ENCODE results near the gene QDPR.

QDPR gene

DNA sequence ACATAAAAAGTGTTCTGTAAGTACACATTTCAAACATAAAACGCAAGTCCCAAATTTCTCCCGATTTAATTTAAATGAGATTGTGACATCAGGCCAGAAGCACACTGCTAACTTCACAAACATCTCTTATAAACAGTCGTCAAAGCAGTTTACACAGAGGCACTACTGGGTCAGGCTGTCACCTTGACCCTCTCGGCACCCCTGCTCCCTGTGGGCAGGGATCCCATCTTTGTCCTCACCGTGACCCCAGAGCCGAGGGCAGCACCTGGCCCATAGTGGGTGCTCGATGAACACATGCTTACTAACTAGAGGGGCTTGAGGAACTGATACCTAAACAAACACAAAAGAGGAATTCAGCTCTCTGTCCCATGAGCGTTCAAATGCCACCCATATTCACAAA, 22.2 kb downstream of the QDPR start:
- no peak for DNase-seq

DNA sequence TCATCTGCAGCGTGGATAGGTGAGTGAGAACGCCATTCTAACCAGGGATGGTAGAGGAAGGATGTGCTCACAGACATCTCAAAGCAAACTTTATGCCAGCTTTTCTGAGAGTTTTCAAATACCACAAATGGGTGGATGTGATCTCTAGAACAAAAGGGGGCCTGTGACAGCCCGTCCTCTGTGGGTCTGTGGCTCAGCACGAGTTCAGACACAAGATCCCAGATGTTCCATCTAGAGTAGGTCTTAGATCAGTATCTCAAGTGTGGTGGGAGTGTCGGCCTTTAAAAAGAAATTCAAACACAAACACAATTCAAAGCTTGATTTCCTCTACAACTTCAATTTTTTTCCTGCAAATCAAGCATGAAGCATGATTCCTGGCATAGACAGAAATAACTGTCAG, 22.8 kb downstream of the QDPR start:
- DNase-seq: no peak

DNA sequence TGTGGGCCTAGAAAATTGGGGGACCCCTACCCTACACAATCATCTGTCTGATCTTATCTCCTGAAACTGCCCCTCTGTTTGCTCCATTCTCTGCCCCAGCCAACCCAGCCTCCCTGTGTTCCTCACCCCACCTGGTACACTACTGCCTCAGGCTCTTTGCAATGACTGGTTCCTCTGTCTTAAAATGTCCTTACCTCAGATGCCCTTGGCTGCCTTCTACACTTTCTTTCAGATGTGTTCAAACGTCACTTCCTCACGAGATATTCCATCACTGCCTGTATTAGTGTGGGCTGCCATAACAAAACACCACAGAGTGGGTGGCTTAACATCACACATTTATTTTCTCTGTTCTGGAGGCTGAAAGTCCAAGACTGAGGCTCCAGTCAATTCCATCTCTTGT, 29.2 kb downstream of the QDPR start:
- no peak for DNase-seq

GRCh38 chr4:17480955-17481354, 30.9 kb downstream of the QDPR start:
- no peak for DNase-seq

DNA sequence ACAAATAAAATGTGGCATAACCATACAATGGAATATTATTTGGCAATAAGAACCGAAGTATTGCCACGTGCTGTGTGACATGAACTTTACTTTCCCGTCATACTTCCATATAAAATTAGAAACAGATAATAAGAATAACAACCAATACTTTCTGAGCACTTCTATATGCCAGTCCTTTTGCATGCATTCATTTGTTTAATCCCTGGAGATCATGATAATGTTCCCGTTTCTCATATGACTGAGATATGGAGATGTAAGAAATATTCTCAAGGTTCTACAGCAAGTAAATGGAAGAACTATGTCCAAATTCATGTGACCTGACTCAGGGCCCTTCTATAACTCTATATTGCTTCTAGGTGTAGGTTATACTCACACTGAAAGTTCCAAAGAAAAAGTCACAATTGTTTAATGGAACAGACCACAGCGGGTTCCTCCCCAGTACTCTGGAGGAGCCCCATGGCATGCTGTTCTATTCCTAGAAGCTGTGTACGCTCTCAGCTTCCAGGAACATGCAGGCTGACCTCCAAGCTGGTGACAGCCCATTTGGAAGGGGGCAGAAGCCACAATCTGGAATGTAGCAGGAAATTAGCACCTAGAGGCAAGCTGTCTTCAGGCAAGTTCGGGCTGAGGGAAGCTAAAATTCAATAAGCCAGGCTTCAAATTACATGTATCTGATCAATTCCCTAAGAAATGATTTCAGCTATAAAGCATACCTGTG, 31.5 kb downstream of the QDPR start:
- no peak for DNase-seq

DNA sequence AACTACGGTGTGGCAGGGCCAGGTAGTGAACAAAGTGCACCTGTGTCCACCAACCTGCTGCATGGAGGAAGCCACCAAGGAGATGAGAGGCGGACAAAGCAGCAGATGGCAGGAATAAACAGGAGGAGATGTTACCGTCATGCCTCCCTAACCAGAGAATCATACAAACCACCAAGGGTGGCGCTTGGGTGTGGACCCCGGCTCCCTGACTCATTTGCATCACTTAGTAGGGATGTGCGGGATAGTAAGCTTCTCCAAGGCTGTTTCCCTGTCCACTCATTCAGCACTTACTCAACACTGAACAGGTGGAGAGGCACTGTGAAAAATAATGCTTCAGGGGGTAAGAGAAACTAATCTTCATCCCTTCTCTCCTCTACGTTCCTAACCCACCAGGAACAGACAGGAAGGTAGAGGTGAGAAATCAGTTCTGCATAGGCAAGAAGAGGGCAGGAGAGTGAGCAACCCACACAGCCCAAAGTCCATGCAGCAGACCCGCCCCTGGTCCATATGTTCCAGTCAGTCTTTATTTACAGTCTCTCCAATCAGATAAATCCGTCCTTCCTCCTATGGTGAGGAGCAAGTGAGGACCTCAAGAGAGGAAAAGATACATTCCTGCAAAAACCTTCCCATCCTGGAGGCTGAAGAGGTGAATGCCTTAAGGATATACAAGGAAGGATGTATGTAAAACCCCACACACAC, 34.0 kb downstream of the QDPR start:
- DNase-seq: no peak

- DNase-seq: no peak
These were observed 35.0 kb downstream of the QDPR start for GRCh38 chr4:17476853-17477252.

GRCh38 chr4:17475481-17475880, 36.4 kb downstream of the QDPR start:
- peak; percentile 56 for DNase-seq

DNA sequence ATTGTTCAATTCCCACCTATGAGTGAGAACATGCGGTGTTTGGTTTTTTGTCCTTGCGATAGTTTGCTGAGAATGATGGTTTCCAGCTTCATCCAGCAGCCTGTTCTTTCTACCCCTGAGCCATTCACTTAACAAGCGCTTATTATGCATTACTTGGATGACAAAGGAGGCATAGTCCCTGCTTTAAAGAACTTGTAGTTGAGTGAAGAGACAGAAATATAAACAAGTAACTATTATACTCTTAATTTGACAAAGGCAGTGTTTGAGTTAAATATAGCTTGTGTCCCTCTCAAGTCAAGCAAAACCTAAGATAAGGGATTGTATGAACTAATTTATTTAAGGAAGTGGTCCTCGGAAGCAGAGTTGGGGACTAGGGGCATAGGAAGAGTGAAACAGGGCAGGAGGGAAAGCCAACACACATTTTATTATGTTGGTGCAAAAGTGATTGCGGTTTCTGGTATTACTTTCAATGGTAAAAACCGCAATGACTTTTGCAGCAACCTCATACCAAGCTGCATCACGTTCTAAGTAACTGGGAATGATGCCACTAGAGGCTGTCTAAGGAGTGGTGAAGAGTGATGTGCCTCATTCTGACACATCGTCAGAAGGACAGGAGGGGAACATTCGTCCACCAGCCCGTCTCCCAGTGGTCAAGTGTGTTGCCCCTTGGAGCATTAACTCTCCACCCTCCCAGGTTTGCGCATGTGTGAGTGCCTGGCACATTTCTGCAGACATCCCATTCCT, 41.8 kb downstream of the QDPR start:
- DNase-seq: no peak

GRCh38 chr4:17468619-17469221, 43.2 kb downstream of the QDPR start:
- DNase-seq: peak; percentile 47

DNA sequence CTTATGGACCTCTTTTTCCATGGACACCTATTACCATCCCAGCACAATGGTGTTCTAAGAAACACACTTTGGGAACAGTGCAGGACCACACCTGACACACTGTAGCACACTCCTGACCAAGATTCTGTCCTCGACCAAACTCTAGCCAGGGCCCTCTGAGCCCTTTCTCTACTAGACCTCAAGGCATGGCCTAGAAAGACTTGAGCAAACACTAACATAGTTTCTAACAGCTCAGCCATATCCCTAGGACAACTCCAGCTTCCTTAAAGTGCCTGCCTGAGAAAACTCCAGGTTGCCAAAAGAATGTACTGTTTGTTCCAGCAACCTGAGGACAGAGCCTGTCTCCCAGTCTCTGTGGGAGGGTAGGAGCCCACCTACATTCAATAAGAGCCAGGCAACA, 48.3 kb downstream of the QDPR start:
- no peak for DNase-seq

DNA sequence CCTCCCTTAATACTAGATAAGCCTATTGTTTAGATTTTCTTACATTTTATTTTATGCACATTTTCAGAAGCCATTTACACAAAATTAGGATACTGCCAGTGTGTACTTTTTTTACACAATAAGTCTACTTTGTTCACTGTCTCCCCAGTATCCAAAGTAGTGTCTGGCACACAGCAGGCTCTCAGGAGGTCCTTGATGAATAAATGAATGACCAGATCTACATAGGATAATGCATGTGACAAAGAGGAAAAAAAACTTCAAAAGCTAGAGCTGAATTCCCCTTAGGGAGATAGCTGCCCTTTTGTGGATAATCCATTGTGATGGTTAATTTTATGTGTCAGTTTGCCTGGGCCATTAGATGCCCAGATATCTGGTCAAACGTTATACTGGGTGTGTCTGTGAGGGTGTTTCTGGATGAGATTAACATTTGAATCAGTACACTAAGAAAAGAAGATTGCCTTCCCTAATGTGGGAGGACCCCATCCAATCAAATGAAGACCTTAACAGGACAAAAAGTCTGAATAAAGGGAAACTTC, 61.6 kb downstream of the QDPR start:
- no peak for DNase-seq

- peak; percentile 53 for DNase-seq
These were observed 63.2 kb downstream of the QDPR start for GRCh38 chr4:17448689-17449088.

DNA sequence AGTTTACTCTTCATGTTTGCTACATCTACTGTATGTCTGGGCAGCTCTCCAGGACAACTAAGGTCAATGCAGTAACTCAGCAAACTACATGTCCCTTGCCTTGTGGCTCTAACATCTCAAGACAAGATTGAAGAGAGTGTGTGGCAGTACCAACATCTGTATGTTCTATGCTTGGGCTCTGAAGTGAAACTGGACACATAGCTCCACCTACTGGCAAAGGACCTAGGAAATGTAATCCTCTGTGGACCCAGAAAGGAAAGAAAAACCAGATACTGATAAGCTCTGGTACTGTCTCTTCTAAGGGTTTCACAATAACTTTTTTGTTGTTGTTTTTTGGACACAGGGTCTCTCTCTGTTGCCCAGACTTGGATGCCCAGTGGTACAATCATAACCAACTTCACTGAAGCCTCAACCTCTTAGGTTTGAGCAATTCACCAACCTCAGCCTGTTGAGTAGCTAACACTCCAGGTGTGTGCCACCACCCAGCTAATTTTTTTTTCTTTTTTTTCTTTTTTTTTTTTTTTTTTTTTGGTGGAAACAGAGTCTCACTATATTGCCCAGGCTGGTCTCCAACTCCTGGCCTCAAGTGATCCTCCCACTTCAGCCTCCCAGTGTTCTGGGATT, 64.1 kb downstream of the QDPR start:
- peak; percentile 78 for DNase-seq

- DNase-seq: peak; percentile 23
These were observed 64.8 kb downstream of the QDPR start for GRCh38 chr4:17447056-17447455.

DNA sequence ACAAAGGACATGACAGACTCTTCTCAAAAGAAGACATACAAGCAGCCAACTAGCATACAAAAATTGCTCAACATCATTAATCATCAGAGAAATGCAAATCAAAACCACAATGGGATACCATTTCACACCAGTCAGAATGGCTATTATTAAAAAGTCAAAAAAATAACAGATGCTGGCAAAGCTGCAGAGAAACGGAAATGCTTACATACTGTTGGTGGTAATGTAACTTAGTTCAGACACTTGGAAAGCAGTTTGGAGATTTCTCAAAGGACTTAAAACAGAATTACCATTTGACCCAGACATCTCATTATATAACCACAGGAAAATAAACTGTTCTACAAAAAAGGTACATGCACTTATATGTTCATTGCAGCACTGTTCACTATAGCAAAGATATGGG, 69.4 kb downstream of the QDPR start:
- DNase-seq: peak; percentile 60

- no peak for DNase-seq
These were observed 74.5 kb downstream of the QDPR start for GRCh38 chr4:17437396-17437795.

DNA sequence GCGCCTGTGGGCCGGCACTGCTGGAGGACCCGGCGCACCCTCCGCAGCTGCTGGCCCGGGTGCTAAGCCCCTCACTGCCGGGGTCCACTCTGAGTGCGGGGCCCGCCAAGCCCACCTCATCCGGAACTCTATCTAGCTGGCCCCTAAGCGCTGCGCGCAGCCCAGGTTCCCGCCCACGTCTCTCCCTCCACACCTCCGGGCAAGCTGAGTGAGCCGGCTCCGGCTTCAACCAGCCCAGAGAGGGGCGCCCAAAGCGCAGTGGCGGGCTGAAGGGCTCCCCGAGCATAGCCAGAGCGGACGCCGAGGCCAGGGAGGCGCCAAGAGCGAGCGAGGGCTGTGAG, 75.2 kb downstream of the QDPR start:
- no peak for DNase-seq

Data from fibroblast of skin of scalp (primary cell).